SH-SY5Y (cell line): ENCODE results near the gene TMEM221.

Source experiments
- GATA2 ChIP-seq: IDR thresholded peaks from 2 replicates; pipeline ENCODE4 v1.6.1; 2011; ENCODE audit warnings: mild to moderate bottlenecking, low read depth, low read length
- GATA3 ChIP-seq: IDR thresholded peaks from 2 replicates; pipeline ENCODE4 v1.6.1; 2011; ENCODE audit warnings: low read depth, mild to moderate bottlenecking, low read length, moderate library complexity

The TMEM221 gene

GRCh38 chr19:17391371-17392151, 56.9 kb downstream of the TMEM221 start:
- TF ChIP-seq GATA2 (no peak), GATA3 (no peak)

GRCh38 chr19:17390665-17391370, 57.6 kb downstream of the TMEM221 start:
- TF ChIP-seq GATA2 = peak; percentile 20; the same call in 1 of the 2 replicates
- TF ChIP-seq GATA3 = no peak

DNA sequence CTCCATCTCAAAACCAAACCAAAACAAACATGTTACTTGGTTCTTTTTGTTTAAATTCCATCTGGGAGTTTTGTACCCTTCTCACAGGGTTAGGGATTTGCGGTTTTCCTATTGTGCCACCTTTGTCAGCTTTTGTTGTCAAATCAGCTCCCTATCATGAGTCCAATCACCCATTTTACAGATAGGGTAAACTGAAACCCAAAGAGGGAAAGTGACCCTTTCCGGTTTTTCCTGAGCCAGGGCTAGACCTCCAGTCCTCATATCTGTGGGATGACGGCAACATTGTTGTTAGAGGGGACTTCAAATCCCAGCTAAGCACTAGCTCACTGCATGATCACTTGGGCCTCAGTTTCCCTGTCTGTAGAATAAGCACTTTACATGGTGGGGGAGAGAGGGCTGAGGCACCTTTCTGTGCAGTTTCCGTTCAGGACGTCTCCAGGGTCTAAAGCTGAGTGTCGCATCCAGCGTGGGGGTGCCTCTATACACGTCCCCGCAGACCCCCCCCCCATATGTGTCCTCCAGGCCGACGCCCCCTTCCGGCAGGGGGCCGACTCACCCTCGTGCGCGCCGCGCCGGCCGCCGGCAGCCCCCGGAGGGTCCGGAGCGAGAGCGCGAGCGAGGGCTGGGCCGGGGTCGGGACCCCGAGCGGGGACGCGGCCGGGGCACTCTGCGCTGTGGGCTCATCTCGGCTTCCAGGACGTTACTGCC, 58.4 kb downstream of the TMEM221 start:
- TF ChIP-seq GATA2 = no peak
- no peak for TF ChIP-seq GATA3

DNA sequence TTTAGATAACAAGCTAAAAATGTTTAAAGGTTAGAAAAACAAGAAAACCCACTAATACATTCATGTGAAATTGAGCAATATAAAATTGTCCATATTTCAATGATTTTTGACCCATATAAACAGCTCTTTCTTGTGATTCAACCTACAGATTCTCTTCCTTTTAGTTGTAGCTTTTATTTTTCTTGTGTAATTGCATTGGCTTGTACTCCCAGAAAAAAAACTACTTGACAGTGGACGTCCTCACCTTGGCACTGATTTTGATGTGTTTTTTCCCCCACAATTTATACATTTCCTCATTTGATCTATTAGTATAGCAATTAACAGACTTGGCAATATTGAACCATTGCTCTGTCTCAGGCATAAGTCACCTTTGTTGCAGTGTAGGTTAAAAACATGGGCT, 59.2 kb downstream of the TMEM221 start:
- TF ChIP-seq GATA2 = no peak
- no peak for TF ChIP-seq GATA3

GRCh38 chr19:17385878-17386611, 62.4 kb downstream of the TMEM221 start:
- TF ChIP-seq GATA2 (no peak), GATA3 (no peak)
